Putamen (tissue), 1 donor: ENCODE data around the gene NXT1.
"Not testable (repeated sequence)": the region's sequence is repeated elsewhere in the genome, so short reads cannot be mapped to it uniquely, and the experiment has no call there.

Source experiments
- DNase-seq: peaks from one replicate; pipeline ENCODE4 v3.0.0-alpha.2; 2016; ENCODE audit warnings: low spot score

The NXT1 gene

DNA sequence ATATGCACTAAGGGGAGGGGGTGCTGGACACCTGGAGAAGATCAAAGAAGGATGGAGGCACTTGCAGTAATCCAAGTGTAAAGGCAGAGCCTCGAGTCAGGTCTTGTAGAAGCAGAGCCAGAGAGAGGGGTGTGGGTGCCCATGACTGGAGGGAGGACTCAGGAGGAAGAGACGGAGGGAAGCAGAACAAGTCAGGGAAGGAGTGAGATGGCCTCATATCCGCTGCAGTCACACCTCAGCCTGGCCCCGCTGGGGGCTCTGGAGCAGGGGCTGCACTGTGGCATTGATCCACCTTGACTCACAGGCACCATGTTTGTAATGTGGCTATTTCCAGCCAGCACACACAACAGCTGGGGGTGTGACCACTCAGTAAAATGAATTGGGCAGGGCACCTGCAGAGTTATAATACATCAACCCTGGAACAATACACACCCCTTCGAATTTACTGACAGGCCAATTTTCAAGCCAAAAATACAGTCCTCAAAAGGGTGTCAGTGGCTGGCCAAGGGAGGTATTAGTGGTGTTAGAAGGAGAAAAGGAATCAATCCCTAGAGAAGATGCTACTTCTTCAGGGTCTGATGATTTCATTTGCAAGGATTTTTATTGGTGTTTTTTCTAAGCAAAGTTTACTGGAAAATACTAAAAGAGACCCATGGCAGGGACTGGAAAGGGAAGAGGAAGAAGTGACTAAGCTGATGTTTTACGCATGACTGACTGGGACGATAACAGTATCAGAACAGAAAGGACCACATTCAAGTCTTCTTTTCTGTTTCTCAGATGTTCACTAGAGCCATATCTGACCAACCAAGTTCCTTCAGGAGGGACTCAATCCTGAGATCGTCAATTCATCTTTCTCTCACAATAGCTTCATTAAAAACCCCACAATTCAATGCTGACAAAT, 18.9 kb upstream of the NXT1 start:
- no peak for DNase-seq

DNA sequence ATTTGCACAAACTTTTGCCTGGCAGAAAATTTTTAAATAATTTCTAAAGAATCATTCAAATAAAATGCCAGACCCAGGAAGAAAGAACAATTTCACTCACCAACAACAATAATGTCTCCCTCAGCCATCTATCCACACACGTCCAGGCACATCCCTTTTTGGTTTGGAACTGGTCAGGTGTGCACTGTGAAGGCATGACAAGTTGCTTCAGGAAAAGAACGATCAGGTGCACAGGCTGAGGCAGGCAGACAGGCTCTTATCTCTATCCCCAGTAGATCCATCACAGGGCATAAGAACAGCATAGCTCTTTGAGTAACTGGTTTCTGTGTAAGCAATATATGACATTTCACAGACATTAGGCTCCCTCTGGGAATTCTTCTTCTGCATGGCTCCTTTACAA, 18.1 kb upstream of the NXT1 start:
- DNase-seq, result no peak

DNA sequence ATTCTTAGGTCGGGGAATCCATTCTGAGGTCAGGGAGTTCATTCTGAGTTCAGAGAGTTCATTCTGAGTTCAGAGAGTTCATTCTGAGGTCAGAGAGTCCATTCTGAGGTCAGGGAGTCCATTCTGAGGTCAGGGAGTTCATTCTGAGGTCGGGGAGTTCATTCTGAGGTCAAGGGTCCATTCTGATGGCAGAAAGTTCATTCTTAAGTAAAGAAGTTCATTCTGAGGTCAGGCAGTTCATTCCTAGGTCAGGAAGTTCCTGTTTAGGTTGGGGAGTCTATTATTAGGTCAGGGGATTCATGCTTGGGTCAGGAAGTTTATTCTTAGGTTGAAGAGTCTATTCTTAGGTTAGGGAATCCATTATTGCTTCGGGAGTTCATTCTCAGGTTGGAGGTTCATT, 16.5 kb upstream of the NXT1 start:
- DNase-seq, result no peak

DNA sequence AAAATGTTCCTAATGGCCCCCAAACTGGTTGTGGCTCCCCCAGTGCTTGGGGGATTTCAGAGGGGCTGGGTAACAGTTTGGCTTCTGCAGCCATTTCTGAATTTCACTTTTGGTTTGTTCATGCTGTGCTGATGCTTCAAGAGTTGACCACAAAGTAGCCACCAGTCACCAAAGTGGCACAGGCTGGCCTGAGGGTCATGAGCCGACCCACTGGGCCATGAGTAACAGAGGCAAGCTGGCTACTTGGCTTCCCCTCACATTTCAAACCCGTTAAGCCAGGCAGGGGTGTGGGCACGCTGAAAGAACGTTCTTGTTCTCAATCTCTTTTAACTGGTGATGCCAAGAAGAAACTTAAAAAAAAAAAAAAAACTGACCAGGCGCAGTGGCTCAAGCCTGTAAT, 15.1 kb upstream of the NXT1 start:
- no peak for DNase-seq

DNA sequence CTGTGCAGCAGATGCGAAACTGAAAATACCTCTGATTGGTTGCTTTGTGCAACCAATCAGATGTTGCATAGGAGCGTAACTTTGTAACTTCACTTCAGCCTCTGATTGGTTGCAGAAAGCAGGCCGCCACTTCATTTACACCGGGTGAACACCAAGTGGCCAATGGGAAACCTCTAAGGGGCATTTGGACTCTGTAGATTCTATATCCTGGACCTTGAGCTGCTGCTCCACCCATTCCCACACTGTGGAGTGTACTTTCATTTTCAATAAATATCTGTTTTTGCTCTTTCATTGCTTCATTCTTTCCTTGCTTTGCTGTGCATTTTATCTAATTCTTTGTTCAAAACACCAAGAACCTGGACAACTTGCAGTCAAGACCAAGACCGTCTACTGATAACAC, 14.1 kb upstream of the NXT1 start:
- DNase-seq, result no peak

DNA sequence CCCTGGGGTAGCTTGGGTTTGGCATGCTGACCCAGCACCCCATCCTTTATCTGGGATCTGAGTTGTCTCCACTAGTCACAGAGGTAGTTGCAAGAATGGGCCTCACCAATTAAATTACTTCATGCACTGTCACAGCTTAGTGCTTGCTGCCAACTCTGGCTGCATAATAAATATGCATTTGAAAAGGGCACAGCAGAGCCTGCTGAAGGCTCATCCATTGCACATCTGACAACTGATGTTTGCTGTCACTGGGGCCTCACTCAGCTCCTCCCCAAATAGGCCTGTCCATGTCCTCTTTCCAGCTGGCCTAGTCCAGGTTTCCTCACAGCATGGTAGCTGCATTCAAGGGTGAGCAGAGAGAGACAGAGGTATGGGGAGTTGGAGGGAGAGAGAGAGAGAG, 13.3 kb upstream of the NXT1 start:
- no peak for DNase-seq

DNA sequence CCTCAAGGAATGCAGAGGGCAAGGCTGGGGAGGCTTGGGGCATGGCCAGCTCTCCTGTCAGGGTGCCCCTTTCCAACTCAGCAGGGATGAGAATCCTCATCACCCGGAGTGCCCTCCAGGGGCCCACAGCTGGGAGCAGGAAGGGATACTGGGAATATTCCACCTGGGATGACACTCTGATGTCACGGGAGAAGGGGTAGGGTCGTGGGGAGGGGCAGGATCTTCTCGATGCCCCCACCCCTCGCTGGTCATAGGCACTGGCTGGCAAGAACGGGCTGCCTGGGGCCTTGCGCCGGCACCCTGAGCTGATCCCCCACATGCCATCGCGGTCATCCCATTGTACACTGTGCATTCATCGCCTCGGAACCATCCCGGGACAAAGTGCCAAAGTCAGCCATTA, 10.6 kb upstream of the NXT1 start:
- no peak for DNase-seq

DNA sequence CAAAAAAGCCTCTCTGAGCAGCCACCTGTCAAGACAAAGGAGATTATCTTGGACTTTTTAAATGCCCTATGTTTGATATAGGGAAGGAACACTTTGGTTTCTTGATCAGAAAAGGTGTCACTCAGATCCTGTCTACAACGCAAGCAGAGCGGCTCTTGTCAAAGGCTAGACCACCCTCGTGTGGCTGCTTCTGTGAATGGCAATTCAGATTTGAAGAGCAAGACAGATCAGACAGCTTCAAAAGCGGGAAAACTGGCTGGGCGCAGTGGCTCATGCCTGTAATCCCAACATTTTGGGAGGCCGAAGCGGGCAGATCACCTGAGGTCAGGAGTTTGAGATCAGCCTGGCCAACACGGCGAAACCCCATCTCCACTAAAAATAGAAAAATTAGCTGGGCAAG, 10.1 kb upstream of the NXT1 start:
- DNase-seq, result peak; percentile 43

DNA sequence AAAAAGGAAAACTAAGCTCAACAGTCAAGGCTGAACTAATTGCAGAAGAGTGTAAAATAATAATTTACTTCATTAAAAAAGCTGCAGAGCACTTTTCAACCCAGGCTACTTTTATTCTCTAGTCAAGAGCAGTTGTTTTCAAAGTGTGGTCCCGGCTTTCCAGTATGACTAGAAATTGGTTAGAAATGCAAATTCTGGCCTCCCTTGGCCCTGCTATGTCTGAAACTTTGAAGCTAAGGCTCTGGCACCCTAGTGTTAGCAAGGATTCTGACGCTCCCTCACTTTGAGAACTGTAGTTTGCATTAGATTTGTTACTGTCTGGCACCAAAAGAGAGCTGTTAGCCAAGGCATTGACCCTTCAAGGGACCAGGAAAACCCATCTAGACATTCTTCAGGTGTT, 9.5 kb upstream of the NXT1 start:
- DNase-seq, result no peak

DNA sequence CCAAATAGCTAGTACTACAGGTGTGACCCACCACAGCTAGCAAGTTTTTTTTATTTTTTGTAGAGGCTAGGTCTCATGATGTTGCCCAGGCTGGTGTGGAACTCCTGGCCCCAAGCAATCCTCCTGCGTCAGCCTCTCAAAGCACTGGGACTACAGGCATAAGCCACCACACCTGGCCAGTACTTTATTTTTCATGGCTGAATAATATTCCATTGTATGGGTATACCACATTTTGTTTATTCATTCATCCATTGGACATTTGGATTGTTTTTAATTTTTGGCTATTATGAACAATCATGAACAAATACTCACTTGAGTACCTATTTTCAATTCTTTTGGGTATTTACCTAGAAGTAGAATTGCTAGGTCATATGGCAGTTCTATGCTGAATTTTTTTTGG, 7.0 kb upstream of the NXT1 start:
- DNase-seq, result no peak

DNA sequence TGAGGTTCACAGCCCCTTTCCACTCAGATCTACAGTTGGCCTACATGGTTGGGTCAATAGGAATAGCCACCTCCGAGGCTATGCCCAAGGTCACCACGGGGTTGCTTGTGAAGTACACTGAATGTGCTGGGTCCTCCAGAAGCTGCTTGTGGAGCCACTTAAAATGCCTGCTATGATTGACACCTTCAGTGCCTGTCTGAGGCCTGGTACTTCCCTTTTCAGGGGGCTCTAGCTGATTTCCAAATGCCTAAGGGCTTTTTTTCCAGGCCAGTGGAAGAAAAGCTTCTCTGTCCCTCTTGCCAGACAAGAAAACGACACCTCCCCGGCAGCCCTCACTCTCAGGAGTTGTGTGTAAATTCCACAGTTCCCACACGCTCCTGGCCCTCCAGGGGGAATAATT, 6.3 kb upstream of the NXT1 start:
- DNase-seq, result no peak

DNA sequence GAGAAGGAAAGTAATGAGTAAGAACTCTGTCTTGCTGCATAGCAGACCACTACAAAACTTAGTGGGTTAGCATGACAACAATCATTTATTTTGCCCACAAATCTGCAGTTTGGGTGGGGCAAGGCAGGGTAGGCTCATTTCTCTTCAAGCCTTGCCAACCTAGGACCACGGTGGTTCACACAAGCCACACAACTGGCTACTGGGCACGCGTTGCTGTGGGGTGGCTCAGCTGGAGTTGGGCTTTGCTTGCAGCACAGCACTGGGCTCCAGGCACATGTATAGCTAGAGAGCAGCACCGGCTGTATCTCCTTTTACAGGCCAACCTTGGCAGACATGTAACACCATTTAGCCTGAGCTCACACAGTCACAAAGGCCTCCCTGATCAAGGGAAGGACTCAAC, 4.6 kb upstream of the NXT1 start:
- DNase-seq, result no peak

DNA sequence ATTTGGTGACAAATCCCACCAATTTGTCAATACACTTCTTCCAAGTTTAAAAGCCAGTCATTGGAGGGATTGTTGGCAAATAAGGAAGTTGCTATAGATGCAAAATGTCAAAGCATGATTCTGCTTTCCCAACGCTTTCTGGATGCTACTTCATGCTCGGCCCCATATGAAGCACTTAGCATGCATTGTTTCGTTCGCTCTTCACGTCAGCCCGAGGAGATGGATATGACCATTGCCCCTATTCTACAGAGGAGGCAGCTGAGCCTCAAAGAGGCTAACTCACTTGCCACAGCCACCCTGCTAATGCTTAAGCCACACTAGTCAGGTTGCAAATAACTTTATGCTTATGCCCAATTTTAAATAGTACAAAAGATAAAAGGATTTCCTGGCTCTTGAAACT, 2.8 kb upstream of the NXT1 start:
- no peak for DNase-seq

DNA sequence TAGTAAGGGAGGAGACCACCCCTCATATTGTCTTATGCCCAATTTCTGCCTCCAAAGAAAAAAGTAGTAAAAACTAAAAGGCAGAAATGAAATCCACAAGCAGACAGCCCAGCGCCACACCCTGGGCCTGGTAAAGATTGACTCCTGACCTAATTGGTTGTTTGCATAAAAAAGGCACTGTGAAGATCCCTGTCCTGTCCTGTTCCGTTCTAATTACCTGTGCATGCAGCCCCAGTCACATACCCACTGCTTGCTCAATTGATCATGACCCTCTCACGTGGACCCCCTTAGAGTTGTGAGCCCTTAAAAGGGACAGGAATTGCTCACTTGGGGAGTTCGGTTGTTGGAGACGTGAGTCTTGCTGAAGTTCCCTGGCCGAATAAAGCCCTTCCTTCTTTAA, 2.1 kb upstream of the NXT1 start:
- not testable (repeated sequence) for DNase-seq

DNA sequence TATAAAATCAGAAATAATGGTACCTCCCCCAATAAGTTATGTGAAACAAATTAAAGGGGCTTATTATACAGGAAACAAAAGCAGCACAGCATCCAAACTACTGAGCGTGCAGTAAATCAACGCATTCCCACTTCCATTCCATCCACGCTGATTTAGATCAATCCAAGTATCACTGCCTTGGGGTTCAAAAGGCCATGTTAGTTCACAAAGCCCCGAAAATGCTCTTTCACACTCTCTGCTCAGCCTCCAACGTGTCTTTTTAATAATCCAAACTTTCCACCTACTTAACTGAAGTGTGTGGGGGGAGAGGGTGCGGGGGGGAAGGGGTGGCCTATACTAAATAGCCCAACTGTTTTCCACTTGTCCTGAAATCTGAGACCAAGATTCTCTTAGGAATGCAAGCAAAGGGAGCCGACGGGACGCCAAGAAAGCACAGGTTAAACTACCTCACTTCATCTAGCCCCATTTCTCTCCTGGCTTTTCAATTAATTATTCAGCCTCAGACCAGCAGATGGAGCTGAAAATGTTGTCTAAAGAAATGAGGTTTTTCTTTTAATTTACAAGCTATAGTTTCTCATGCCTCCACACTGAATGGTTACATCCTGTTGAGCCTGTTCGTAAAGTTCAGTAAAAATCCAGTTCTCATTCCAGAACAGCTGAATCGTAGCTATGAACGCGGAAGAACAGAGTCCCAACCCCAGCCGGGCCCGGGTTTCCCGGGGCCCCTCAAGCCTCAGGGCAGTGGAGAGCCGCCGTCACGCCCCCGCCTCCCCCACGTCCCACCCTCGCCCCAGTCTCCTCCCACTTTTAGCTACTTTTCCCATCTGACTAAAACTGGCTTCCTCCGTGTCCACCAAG, 1.0 kb upstream of the NXT1 start:
- DNase-seq, result no peak

DNA sequence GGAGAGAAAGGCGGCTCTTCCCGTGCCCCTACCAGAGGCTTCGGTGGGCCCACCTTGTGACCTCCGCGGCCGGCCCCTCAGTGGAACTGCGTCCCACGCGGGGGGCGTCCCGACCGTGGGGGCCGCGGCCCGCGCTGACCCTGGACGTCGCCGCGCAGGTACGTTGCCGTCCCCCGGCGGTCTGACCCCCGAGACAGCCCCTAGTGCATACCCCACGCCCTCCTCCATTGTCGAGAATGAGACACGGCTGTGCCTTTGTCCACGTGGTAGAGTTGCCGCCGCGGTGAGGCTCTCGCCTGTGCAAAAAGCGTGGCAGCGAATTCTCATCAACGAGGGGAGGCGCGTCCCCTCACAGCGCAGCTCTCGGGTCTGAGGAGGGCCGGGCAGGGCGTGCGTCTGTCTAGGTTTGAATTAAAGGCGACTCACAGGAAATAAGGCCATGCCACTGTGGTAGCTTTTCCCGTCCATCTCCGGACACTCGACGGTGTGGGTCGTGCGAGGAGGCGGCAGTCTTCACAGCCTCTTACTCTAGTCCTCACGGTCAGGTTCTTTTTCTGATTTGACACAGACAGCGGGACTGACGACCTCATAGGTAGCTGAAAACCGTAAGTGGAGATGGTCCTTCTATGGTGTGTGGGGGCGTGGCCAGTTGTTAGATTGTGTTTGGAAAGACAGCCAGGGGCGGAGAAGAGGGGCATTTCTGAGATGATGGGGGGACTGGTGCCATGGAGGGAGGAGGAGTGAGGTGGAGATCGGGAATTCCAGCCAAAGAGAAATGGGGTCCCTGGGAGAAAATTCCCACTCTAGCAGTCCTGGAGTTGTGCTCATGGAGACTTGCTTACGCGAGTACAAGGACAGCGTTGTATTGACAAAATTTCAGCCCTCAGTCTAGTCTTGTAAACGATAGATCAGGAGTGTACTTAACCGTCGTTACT, 580 bp downstream of the NXT1 start:
- peak; percentile 34 for DNase-seq

DNA sequence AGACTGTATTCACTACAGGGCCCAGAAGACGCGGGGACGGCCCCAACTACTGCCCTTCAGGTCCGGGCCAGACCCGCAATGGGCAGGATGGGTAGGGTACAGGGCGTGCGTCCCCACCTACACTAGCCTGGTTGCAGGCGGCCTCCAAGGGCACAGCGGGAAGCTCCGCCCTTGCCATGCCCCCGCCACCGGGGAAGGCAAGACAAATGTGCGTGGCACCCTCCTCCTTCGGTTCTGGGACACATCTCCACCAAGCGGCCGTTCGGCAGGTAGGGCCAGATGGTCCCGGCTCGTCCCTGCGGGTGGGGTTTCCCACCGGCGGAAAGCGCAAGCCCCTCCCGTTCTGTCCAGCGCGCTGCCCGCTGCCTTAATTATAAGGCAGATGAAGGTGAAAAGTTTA, 5.6 kb downstream of the NXT1 start:
- DNase-seq, result no peak

DNA sequence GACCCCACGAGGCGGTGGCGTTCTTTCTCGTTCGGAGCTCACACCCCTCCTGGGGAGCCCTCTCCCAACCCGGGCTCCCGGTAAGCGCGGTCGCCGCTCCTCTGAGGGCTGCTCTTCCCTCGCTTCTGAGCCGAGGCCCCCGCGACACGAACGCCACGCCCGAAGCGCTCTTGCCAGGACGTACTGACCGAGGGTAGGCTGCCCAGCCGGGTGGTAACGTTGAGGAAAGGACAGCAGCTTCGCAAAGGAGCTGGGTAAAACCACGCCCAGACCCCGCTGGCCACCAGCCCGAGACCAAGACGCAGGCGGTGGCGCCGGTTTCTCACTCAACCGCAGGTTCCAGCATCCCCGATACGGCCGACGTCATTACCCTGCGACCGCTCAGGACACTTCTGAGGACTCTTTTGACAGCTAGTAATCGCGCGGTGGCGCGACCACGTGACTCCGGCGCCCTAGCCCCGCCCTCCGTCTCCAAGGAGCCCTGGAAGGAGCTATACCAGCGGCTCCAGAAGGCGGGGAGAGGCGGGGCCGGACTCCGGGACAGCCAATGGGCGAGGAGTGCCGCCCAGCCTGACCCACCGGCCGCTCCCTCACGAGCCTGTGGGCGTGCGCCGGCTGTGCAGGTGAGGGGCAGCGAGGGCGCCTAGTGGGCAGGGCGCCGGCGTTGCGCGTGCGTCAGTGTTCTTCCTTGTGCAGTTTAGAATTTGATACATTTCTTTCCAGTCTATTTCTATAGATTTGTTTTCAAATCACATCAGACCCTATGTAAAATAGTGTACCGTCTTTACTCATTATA, 7.4 kb downstream of the NXT1 start:
- DNase-seq, result peak; percentile 98

DNA sequence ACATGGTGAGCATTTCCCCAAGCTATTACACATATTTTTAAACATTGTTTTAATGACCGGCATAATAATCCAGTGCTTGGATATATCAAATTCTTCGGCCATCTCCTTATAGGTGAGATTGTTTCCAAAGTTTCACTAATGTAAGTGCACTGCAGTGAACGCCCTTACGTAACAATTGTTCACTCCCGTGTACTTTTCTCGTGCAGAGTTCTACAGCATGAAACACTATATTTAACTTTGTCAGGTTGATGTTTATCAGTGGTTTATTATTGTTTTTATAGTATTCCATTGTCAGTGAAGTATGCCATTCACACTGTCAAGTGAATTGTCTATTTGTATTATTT, 7.9 kb downstream of the NXT1 start:
- peak; percentile 23 for DNase-seq

DNA sequence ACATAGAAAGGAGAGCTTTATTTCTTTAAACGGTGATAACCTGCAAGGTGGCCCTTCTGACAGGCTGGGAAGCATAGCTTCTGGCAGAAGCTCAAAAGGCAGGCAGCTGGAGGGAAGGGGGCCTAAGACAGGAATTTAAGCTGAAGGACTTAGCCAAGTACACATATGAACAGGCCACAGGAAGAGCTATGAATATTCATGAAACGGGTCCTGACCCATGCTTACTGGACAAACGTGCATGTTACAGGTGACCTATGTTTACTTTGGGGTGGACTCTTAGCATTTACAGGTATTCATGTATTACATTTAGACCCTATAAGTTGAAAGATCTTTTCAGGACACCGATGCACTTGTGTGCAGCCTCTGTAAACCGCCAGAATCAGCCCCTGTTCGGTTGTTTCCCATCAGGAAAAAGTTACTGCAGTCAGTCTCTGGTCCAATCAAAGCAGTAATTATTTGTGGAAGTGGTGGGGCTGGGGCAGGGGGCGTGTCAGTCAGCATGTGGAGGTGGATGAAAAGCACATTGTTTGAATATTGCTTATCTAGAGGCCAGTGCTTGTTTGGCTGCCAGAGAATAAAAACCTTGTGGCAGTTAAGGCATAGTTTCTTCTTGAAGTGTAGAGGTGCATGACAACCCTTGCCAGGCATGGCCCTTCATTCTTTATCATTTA, 8.5 kb downstream of the NXT1 start:
- no peak for DNase-seq

DNA sequence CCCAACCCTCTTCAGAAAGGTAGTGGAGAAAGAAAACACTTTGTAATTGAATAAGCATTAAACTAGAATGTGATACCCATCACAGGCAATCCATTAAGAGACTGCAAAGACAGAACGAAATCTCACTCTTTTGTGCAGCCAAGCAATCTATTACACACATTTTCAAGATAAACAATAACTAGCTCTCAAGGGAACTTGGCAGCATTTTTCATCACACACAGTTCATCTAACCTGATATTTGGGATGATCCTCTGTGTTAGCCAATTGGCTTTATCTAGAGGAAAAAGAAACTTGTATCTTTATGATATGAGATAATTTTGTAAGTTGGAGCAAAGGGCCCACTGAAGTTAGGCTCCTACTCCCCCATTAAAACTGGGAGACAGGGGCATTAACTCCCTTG, 9.9 kb downstream of the NXT1 start:
- DNase-seq, result no peak
